HG02938 (cell line): Measurements from ENCODE around the gene CR1L.
"Not testable (repeated sequence)": the region's sequence is repeated elsewhere in the genome, so short reads cannot be mapped to it uniquely, and the experiment has no call there.

Source experiments
- ATAC-seq: cut with Tn5 transposase; IDR thresholded peaks from one replicate; pipeline ENCODE4 v1.9.1; 2021; ENCODE audit warnings: mild to moderate bottlenecking, moderate library complexity; ENCODE audit not compliant: unreplicated experiment

The CR1L gene

GRCh38 chr1:207680590-207681388 lies 35.9 kb downstream of the CR1L start:
- ATAC-seq = not testable (repeated sequence)

GRCh38 chr1:207682872-207683434 lies 38.0 kb downstream of the CR1L start:
- ATAC-seq = not testable (repeated sequence)

GRCh38 chr1:207690551-207690950 lies 45.6 kb downstream of the CR1L start:
- not testable (repeated sequence) for ATAC-seq

- no peak for ATAC-seq
These were observed 46.1 kb downstream of the CR1L start for GRCh38 chr1:207691010-207691409.

- no peak for ATAC-seq
These were observed 46.9 kb downstream of the CR1L start for GRCh38 chr1:207691841-207692240.

- ATAC-seq = not testable (repeated sequence)
These were observed 47.4 kb downstream of the CR1L start for GRCh38 chr1:207692291-207692690.

GRCh38 chr1:207695891-207696290 lies 51.0 kb downstream of the CR1L start:
- ATAC-seq = no peak

- ATAC-seq = no peak
These were observed 54.0 kb downstream of the CR1L start for GRCh38 chr1:207698822-207699483.

- no peak for ATAC-seq
These were observed 57.4 kb downstream of the CR1L start for GRCh38 chr1:207702317-207702716.

GRCh38 chr1:207703712-207704111 lies 58.8 kb downstream of the CR1L start:
- ATAC-seq = no peak

GRCh38 chr1:207708004-207708403 lies 63.1 kb downstream of the CR1L start:
- not testable (repeated sequence) for ATAC-seq

GRCh38 chr1:207711285-207711684 lies 66.4 kb downstream of the CR1L start:
- ATAC-seq = no peak

GRCh38 chr1:207712701-207713100 lies 67.8 kb downstream of the CR1L start:
- not testable (repeated sequence) for ATAC-seq

- no peak for ATAC-seq
These were observed 68.6 kb downstream of the CR1L start for GRCh38 chr1:207713529-207713928.

- no peak for ATAC-seq
These were observed 74.3 kb downstream of the CR1L start for GRCh38 chr1:207719234-207719633.

GRCh38 chr1:207728200-207728858 lies 83.4 kb downstream of the CR1L start:
- not testable (repeated sequence) for ATAC-seq

GRCh38 chr1:207737503-207738157 lies 92.7 kb downstream of the CR1L start:
- ATAC-seq = not testable (repeated sequence)

- ATAC-seq = not testable (repeated sequence)
These were observed 93.3 kb downstream of the CR1L start for GRCh38 chr1:207738158-207738659.

- ATAC-seq = no peak
These were observed 95.3 kb downstream of the CR1L start for GRCh38 chr1:207740207-207740606.

- ATAC-seq = no peak
These were observed 98.1 kb downstream of the CR1L start for GRCh38 chr1:207742850-207743555.
